ENCODE data around the gene PCDHA6. TPM values are rescaled to one million over a fixed set of nuclear protein-coding genes. Genes with fewer than 3 reads are reported as not detected.
"Not testable (repeated sequence)": the region's sequence is repeated elsewhere in the genome, so short reads cannot be mapped to it uniquely, and the experiment has no call there.

PCDHA6 gene
- total RNA-seq, 2 donors from 2014 or later = 0.14 to 5.2 TPM

- Histone ChIP-seq H3K4me3 (no peak within 1 kb of the TSS), H3K27ac (no peak within 1 kb of the TSS)
Observed at GRCh38 chr5:140868721-140869554, 41.2 kb downstream of the PCDHA6 start, which contains the start of gene PCDHA11. TSS of gene PCDHA11 (plus strand) at chr5:140868957. CDS start at chr5:140869104, 147 bp downstream.

GRCh38 chr5:140869555-140869886 is 41.8 kb downstream of the PCDHA6 start:
- Histone ChIP-seq H3K27me3 (replicated peaks; ENCODE audit: insufficient read depth) (no peaks in the 10 kb centered on the region), H3K4me3 (no peak overlapping the region), H3K27ac (no peak overlapping the region), H3K9me3 (peaks cover 12% of the 10 kb centered on the region), H3K4me1 (ENCODE audit: control insufficient read depth in 1 of 2, low read depth in 2 of 2) (no peaks in the 10 kb centered on the region), H3K36me3 (no peaks in the 10 kb centered on the region)
- TF ChIP-seq CTCF (IDR thresholded peaks at IDR 0.05) = no peak
- ATAC-seq (ENCODE audit: insufficient number of reproducible peaks, low FRiP score, low read depth) (no peak), DNase-seq (ENCODE audit: low spot score) (no peak)

More at GRCh38 chr5:140868721-140869554, 41.2 kb downstream of the PCDHA6 start, which contains the start of gene PCDHA11:
- no peaks in the 10 kb centered on the region for H3K4me1 ChIP-seq (ENCODE audit: control insufficient read depth in 1 of 2, low read depth in 2 of 2)
- TF ChIP-seq CTCF (IDR thresholded peaks at IDR 0.05) = no peak
- H3K27me3 ChIP-seq (replicated peaks; ENCODE audit: insufficient read depth) = no peaks in the 10 kb centered on the region
- H3K9me3 ChIP-seq = peaks cover 12% of the 10 kb centered on the region
- no peaks in the 10 kb centered on the region for H3K36me3 ChIP-seq
- DNase-seq (ENCODE audit: low spot score) (no peak), ATAC-seq (ENCODE audit: insufficient number of reproducible peaks, low FRiP score, low read depth) (no peak)

- Histone ChIP-seq H3K36me3 (no peaks in the 10 kb centered on the region), H3K9me3 (peaks cover 12% of the 10 kb centered on the region), H3K27me3 (replicated peaks; ENCODE audit: insufficient read depth) (no peaks in the 10 kb centered on the region), H3K4me3 (no peak overlapping the region), H3K4me1 (ENCODE audit: control insufficient read depth in 1 of 2, low read depth in 2 of 2) (no peaks in the 10 kb centered on the region), H3K27ac (no peak overlapping the region)
- TF ChIP-seq CTCF (IDR thresholded peaks at IDR 0.05) = no peak
- DNase-seq (ENCODE audit: low spot score) = no peak
- no peak for ATAC-seq (ENCODE audit: insufficient number of reproducible peaks, low FRiP score, low read depth)
Observed at GRCh38 chr5:140870221-140871201, 42.8 kb downstream of the PCDHA6 start.

GRCh38 chr5:140875085-140876065 is 47.6 kb downstream of the PCDHA6 start, which contains the start of gene PCDHA12:
TSS of gene PCDHA12 (plus strand) at chr5:140875308. CDS start at chr5:140875473, 165 bp downstream.
- Histone ChIP-seq H3K4me3 (peak within 1 kb of the TSS; percentile 14), H3K9me3 (peaks cover 16% of the 10 kb centered on the region), H3K36me3 (no peaks in the 10 kb centered on the region), H3K27ac (no peak within 1 kb of the TSS), H3K27me3 (replicated peaks; ENCODE audit: insufficient read depth) (no peaks in the 10 kb centered on the region), H3K4me1 (ENCODE audit: control insufficient read depth in 1 of 2, low read depth in 2 of 2) (no peaks in the 10 kb centered on the region)
- no peak for ATAC-seq (ENCODE audit: insufficient number of reproducible peaks, low FRiP score, low read depth)
- no peak for DNase-seq (ENCODE audit: low spot score)
- TF ChIP-seq CTCF (IDR thresholded peaks at IDR 0.05) = no peak

- not testable (repeated sequence) for DNase-seq (ENCODE audit: low spot score); H3K27me3 ChIP-seq (replicated peaks; ENCODE audit: insufficient read depth); H3K27ac ChIP-seq; H3K36me3 ChIP-seq; H3K4me3 ChIP-seq; ATAC-seq (ENCODE audit: insufficient number of reproducible peaks, low FRiP score, low read depth); H3K4me1 ChIP-seq (ENCODE audit: control insufficient read depth in 1 of 2, low read depth in 2 of 2)
- peaks cover 16% of the 10 kb centered on the region for H3K9me3 ChIP-seq
Observed at GRCh38 chr5:140876541-140877261, 48.9 kb downstream of the PCDHA6 start.
